Lower leg skin (tissue), 3 donors: ENCODE data around the gene PGA5.
"Not testable (repeated sequence)": the region's sequence is repeated elsewhere in the genome, so short reads cannot be mapped to it uniquely, and the experiment has no call there.

Source experiments
- POLR2A ChIP-seq, 2 donors: fragments of 450-650 bp; IDR thresholded peaks; one replicate each; pipeline ENCODE4 v1.6.1; 2016 to 2017; ENCODE audit warnings: antibody characterized with exemption in 2 of 2, mild to moderate bottlenecking in 1 of 2, moderate library complexity in 1 of 2
- TF ChIP-seq, protein P1 (sequence below), 3 donors: fragments of 450-650 bp; IDR thresholded peaks; one replicate each; pipeline ENCODE4 v1.5.1; 2016; ENCODE audit warnings: antibody characterized with exemption in 3 of 3, mild to moderate bottlenecking in 3 of 3, moderate library complexity in 2 of 3

DNA sequence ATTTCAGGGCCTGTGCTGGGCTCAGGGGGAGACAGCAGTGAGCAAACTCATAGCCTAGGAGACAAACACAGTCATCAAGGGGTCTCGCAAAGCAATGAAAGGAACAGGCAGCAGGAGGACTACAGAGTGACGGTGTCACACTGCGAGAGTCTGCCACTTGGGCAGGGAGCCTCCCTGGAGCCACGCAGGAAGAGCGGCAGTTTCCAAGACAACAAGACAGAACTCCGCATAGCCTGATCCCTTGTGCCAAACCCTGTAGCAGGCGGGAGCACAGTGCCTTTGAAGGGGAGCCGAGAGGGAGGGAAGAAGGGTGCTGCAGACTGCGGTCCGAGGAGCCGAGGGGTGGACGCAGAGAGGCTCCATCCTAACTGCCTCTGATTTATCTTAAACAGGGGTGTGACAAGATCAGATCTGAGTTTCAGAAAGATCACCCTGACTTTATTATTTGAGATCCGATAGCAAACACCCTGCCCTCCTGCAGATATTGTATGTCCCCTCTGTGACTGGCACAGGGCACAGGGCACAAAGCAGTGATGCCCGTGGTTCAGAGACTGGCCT is 36.4 kb upstream of the PGA5 start:
- not testable (repeated sequence) for TF ChIP-seq POLR2A (IDR thresholded peaks at IDR 0.05)
- TF ChIP-seq, protein P1, sequence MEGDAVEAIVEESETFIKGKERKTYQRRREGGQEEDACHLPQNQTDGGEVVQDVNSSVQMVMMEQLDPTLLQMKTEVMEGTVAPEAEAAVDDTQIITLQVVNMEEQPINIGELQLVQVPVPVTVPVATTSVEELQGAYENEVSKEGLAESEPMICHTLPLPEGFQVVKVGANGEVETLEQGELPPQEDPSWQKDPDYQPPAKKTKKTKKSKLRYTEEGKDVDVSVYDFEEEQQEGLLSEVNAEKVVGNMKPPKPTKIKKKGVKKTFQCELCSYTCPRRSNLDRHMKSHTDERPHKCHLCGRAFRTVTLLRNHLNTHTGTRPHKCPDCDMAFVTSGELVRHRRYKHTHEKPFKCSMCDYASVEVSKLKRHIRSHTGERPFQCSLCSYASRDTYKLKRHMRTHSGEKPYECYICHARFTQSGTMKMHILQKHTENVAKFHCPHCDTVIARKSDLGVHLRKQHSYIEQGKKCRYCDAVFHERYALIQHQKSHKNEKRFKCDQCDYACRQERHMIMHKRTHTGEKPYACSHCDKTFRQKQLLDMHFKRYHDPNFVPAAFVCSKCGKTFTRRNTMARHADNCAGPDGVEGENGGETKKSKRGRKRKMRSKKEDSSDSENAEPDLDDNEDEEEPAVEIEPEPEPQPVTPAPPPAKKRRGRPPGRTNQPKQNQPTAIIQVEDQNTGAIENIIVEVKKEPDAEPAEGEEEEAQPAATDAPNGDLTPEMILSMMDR (IDR thresholded peaks at IDR 0.05), result not testable (repeated sequence)
